Esophagus squamous epithelium (tissue), 5 donors: ENCODE data around the gene TUBA8. TPM values are rescaled to one million over a fixed set of nuclear protein-coding genes. Genes with fewer than 3 reads are reported as not detected.
"Not testable (repeated sequence)": the region's sequence is repeated elsewhere in the genome, so short reads cannot be mapped to it uniquely, and the experiment has no call there.

Experiments
- DNase-seq: peaks from one replicate; lab custom pipeline; 2025; lab: John Stamatoyannopoulos, UW
- H3K27ac ChIP-seq, 4 donors: fragments of 200-600 bp; sonication (generic); one replicate each; pipeline ENCODE4 v1.5.1; 2016 to 2019; ENCODE audit warnings: mild to moderate bottlenecking in 1 of 4
- H3K27me3 ChIP-seq, 4 donors: fragments of 200-600 bp; sonication (generic); 1 replicate in 3 of 4; 2 replicates in 1 of 4; pipeline versions ENCODE4 v1.5.1 to v1.6.0; 2017 to 2021; ENCODE audit warnings: antibody characterized with exemption in 1 of 4
- H3K36me3 ChIP-seq, 3 donors: fragments of 200-600 bp; sonication (generic); one replicate each; pipeline ENCODE4 v1.5.1; 2016 to 2019
- H3K4me1 ChIP-seq, 3 donors: fragments of 200-600 bp; sonication (generic); one replicate each; pipeline ENCODE4 v1.5.1; 2017 to 2019
- H3K4me3 ChIP-seq, 4 donors: fragments of 200-600 bp; sonication (generic); 1 replicate in 3 of 4; 2 replicates in 1 of 4; pipeline ENCODE4 v1.5.1; 2016 to 2019; ENCODE audit warnings: mild to moderate bottlenecking in 2 of 4, moderate library complexity in 1 of 4
- H3K9me3 ChIP-seq, 3 donors: fragments of 200-600 bp; sonication (generic); one replicate each; pipeline ENCODE4 v1.5.1; 2016 to 2019
- POLR2A ChIP-seq, 4 donors: fragments of 450-650 bp; IDR thresholded peaks; one replicate each; pipeline ENCODE4 v1.6.1; 2017; ENCODE audit warnings: antibody characterized with exemption in 4 of 4, mild to moderate bottlenecking in 4 of 4, moderate library complexity in 3 of 4
- WGBS, 2 donors: methylation state at CpG; one replicate each; pipeline ENCODE4 v1.1.5; 2018; 5-methylcytosine and 5-hydroxymethylcytosine counted together
- intact Hi-C: fragments of 100-400 bp; cut with DNase I; formaldehyde crosslinking; loops from one replicate; pipeline ENCODE4 v1.15.0; 2022
- total RNA-seq, 4 donors: library from RNA; depleted of rRNA; stranded (reverse); fragments of >200 nt; gene quantifications; one replicate each; pipeline ENCODE4 v1.1.0, GENCODE V29; 2016
- TF ChIP-seq, protein P1 (sequence below), 6 experiments: fragments of 450-650 bp in 4 of 6; fragments of 200-600 bp in 2 of 6; sonication (generic) in 2 of 6; IDR thresholded peaks; one replicate each; pipeline ENCODE4 v1.5.1; 2016 to 2019; ENCODE audit warnings: antibody characterized with exemption in 6 of 6, mild to moderate bottlenecking in 4 of 6, moderate library complexity in 4 of 6
- donor health status: DM: yes; HTN: yes; CAD: no.

TUBA8 gene
- total RNA-seq, 4 donors from 2014 or later: 0.57 to 2.1 TPM; not detected in 2

DNA sequence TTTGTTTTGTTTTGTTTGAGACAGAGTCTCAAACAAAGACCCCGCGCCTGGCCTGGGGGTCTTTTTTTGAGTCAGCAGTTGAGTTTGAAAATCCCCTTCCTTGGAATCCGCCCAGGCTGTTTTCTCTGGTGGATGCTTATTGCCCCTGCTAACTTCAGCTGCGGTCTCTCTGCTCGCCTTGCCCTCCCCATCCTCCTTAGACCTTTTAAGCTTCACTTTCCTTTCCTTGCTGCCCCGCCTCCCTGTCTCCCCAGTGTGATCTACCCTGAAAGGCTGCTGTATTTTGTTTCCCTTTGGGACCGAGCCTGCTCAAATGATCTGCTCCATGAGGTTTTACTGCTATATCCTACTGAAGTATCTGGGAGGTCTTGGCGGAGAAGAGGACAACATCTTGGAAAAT lies 41.9 kb downstream of the TUBA8 start:
- Histone ChIP-seq H3K27ac (no peak overlapping the region), H3K27me3 (no peaks in the 10 kb centered on the region), H3K4me3 (no peak overlapping the region), H3K9me3 (no peaks in the 10 kb centered on the region), H3K4me1 (peaks cover 3 to 45% (median 5%) of the 10 kb centered on the region in 3 donors), H3K36me3 (no peaks in the 10 kb centered on the region)
- no peak for DNase-seq
- intact Hi-C loops: no loop called here
- TF ChIP-seq, protein P1, sequence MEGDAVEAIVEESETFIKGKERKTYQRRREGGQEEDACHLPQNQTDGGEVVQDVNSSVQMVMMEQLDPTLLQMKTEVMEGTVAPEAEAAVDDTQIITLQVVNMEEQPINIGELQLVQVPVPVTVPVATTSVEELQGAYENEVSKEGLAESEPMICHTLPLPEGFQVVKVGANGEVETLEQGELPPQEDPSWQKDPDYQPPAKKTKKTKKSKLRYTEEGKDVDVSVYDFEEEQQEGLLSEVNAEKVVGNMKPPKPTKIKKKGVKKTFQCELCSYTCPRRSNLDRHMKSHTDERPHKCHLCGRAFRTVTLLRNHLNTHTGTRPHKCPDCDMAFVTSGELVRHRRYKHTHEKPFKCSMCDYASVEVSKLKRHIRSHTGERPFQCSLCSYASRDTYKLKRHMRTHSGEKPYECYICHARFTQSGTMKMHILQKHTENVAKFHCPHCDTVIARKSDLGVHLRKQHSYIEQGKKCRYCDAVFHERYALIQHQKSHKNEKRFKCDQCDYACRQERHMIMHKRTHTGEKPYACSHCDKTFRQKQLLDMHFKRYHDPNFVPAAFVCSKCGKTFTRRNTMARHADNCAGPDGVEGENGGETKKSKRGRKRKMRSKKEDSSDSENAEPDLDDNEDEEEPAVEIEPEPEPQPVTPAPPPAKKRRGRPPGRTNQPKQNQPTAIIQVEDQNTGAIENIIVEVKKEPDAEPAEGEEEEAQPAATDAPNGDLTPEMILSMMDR (IDR thresholded peaks at IDR 0.05): no peak
- TF ChIP-seq POLR2A (IDR thresholded peaks at IDR 0.05): no peak
- 84 to 87% methylated on average over 8 of the region's 8 CpGs for WGBS, 2 donors

DNA sequence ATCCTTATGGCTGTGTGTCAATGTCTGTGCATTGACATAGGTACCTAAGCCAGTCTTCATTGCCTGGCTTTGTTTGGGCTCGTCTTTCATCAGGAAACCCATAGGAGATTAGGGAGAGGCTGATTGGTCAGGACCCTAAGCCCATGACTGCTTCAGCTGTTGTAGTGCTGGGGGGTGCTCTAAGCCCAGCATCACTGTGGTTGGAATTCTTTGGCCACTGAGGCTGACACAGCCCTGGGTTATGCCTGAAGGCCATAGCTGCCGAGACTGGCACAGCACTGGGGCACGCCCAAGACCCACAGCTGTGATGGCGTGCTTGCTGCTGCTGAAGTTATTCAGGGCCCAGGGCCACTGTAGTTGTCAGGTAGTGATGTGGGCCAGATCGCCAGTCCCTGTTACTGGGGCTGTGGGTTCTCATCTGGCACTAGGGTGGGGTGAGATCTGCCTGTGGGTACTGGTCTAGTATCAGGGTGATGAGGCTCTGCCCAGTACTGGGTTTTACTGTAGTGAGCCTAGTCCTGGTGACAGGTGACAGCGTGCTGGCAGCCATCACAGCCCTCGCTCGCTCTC lies 44.3 kb downstream of the TUBA8 start:
- Histone ChIP-seq H3K36me3 (peaks cover 0 to 11% (median 0%) of the 10 kb centered on the region in 3 donors), H3K27me3 (no peaks in the 10 kb centered on the region), H3K9me3 (no peaks in the 10 kb centered on the region), H3K4me1 (peaks cover 0 to 37% (median 5%) of the 10 kb centered on the region in 3 donors), H3K4me3 (no peak overlapping the region), H3K27ac (no peak overlapping the region)
- 71 to 93% methylated on average over 1 to 2 of the region's 8 CpGs for WGBS, 2 donors
- TF ChIP-seq, protein P1 (IDR thresholded peaks at IDR 0.05): no peak
- no peak for TF ChIP-seq POLR2A (IDR thresholded peaks at IDR 0.05)
- no peak for DNase-seq
- intact Hi-C loops: no loop called here

DNA sequence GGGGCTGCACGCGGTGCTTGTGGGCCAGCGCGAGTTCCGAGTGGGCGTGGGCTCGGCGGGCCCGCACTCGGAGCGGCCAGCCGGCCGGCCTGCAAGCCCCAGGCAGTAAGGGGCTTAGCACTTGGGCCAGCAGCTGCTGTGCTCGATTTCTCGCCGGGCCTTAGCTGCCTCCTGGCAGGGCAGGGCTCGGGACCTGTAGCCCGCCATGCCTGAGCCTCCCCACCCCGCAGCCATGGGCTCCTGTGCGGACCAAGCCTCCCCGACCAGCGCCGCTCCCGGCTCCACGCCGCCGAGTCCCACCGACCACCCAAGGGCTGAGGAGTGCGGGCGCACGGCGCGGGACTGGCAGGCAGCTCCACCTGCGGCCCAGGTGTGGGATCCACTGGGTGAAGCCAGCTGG lies 44.9 kb downstream of the TUBA8 start:
- Histone ChIP-seq H3K4me1 (peaks cover 0 to 33% (median 5%) of the 10 kb centered on the region in 3 donors), H3K36me3 (peaks cover 0 to 11% (median 0%) of the 10 kb centered on the region in 3 donors)
- H3K27me3 ChIP-seq, H3K9me3 ChIP-seq, DNase-seq, H3K4me3 ChIP-seq, H3K27ac ChIP-seq, intact Hi-C loops: not testable (repeated sequence)
- WGBS, 2 donors: 96% methylated on average over 5 of the region's 34 CpGs; no CpG with 5 or more reads in 1 of the 2 donors

DNA sequence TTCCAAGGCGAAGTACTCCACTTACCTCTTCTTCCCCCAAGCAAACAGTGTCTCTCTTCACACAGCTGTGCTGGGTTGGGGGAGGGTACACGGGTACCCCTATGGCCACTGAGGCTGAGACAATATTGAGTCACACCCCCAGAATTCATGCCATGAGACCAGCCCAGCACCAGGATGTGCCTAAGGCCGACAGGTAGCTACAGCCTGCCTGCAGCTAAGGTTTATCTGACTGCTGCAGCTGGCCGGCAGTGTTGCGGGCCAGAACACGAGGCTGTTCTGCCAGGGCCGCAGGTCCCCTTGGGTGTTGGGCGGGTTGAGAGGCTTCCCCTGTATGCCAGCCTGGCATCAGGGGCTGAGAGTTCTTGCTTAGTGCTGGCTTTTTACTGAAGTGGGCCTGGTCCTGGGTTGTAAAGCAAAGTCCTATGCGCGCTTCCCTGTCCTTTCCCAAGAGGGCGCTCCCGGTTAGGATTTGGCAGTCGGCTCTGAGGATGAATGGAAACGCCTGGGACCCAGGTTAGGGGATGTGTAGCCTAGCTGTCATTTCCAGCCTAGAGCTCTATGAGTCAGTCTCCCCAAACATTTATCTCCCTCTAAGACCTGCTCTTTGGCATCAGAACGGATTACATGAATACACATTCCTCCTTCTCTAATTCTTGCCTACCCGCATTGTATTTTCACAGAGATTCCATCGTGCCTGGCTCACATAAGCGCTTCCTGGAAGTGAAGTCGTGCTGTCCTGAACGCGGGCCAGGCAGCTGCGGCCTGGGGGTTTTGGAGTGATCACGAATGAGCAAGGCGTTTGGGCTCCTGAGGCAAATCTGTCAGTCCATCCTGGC lies 46.5 kb downstream of the TUBA8 start:
- Histone ChIP-seq H3K9me3 (no peaks in the 10 kb centered on the region), H3K27me3 (no peaks in the 10 kb centered on the region), H3K4me1 (peaks cover 0 to 17% (median 5%) of the 10 kb centered on the region in 3 donors), H3K36me3 (peaks cover 0 to 11% (median 0%) of the 10 kb centered on the region in 3 donors), H3K4me3 (no peak overlapping the region), H3K27ac (peak overlapping the region in 2 of 4 donors; percentile 37 to 66)
- no peak for TF ChIP-seq POLR2A (IDR thresholded peaks at IDR 0.05)
- TF ChIP-seq, protein P1 (IDR thresholded peaks at IDR 0.05): peak; percentile 33 to 70 (median 58)
- intact Hi-C loops: no loop called here
- 27 to 39% methylated on average over 13 to 19 of the region's 24 CpGs for WGBS, 2 donors
- no peak for DNase-seq

DNA sequence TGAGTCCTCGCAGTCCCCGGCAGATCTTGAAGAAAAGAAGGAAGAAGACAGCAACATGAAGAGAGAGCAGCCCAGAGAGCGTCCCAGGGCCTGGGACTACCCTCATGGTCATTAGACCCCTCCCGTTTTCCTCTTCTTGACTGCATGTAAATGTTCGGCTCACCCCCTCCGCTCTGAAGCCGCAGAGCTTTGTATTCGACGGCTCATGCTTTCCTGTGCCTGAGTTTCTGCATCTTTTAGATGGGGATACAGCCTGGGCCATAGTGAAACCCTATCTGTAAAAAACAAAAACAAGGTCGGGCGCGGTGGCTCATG lies 47.1 kb downstream of the TUBA8 start:
- intact Hi-C loops: no loop called here
- DNase-seq: no peak
- TF ChIP-seq, protein P1 (IDR thresholded peaks at IDR 0.05): no peak
- TF ChIP-seq POLR2A (IDR thresholded peaks at IDR 0.05): no peak
- no peaks in the 10 kb centered on the region for H3K27me3 ChIP-seq
- peaks cover 0 to 17% (median 5%) of the 10 kb centered on the region in 3 donors for H3K4me1 ChIP-seq
- no peaks in the 10 kb centered on the region for H3K9me3 ChIP-seq
- WGBS, 2 donors: 25 to 60% methylated on average over 4 to 6 of the region's 12 CpGs
- H3K36me3 ChIP-seq: peaks cover 0 to 11% (median 0%) of the 10 kb centered on the region in 3 donors
- H3K27ac ChIP-seq: peak overlapping the region in 2 of 4 donors; percentile 37 to 66
- no peak overlapping the region for H3K4me3 ChIP-seq

DNA sequence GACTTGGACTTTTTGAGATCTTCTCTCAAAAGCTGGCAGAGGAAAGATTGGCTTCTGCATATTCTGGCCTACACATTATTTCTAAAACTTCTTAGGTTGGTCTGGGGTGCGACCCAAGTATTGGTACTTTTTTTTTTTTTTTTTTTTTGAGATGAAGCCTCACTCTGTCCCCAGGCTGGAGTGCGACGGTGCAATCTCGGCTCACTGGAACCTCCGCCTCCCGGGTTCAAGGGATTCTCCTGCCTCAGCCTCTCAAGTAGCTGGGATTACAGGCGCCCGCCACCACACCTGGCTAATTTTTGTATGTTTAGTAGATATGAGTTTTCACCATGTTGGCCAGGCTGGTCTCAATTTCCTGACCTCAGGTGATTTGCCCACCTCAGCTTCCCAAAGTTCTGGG lies 50.0 kb downstream of the TUBA8 start:
- intact Hi-C loops, H3K9me3 ChIP-seq, H3K27me3 ChIP-seq, H3K4me3 ChIP-seq, DNase-seq, H3K27ac ChIP-seq: not testable (repeated sequence)
- peaks cover 0 to 17% (median 5%) of the 10 kb centered on the region in 3 donors for H3K4me1 ChIP-seq
- 97 to 98% methylated on average over 6 to 8 of the region's 8 CpGs for WGBS, 2 donors
- peaks cover 0 to 16% (median 0%) of the 10 kb centered on the region in 3 donors for H3K36me3 ChIP-seq

DNA sequence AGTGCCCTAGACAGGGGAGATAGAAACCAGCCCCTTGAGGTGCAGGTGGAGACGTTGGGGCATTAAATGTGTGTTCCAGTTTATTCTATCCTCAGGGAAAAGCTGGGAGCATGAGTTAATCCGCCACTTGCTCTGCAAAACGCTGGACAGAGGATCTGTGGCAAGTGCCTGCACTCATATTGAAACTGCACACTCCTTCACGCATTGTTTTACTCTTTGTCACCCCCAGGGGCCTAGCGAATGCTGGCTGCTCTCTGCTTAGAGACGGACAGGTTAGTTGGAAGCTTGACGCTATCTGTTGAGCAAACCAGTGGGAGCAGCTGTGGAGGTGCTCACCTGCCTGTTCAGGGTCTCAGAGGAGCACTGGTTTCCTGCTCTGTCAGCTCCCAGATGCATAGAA lies 53.2 kb downstream of the TUBA8 start:
- H3K27me3 ChIP-seq, H3K4me1 ChIP-seq, H3K9me3 ChIP-seq, intact Hi-C loops, H3K4me3 ChIP-seq, H3K27ac ChIP-seq, DNase-seq: not testable (repeated sequence)
- WGBS, 2 donors: 59 to 77% methylated on average over 5 to 6 of the region's 7 CpGs
- peaks cover 0 to 23% (median 0%) of the 10 kb centered on the region in 3 donors for H3K36me3 ChIP-seq

DNA sequence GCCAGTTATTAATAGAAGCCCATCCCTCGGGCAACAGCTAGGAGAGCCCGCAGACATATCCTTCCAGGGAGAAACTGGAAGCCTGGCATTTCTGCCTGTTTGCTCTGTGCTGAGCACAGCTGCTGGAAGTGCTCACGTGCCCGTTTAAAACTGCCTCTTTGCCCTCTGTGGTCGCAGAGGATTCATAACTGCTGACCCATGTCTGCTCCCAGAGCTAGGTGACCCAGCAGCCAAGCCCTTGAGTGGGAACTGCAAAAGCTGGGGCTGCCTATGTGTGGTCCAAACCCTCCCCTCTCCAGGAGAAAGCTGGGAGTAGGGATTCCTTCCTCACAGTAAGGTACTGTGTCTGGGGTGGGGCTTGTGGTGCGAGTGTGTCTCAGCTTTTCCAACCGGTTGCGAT lies 54.0 kb downstream of the TUBA8 start:
- H3K36me3 ChIP-seq: peaks cover 0 to 28% (median 0%) of the 10 kb centered on the region in 3 donors
- H3K4me3 ChIP-seq, H3K9me3 ChIP-seq, H3K27me3 ChIP-seq, H3K27ac ChIP-seq, H3K4me1 ChIP-seq, intact Hi-C loops, DNase-seq: not testable (repeated sequence)
- WGBS, 2 donors: 25 to 60% methylated on average over 2 of the region's 8 CpGs
